ENCODE data around the gene SVBP.

GRCh38 chr1:42765269-42765668 lies 51.9 kb downstream of the SVBP start:
- TF ChIP-seq CTCF (IDR thresholded peaks at IDR 0.05; ENCODE audit: low read length) (no peak), EZH2 (optimal IDR thresholded peaks at IDR 0.05; ENCODE audit: low read depth, low read length) (no peak)

Measured in MM.1S (cell line).